HEK293 (cell line): ENCODE measurements around the gene DCAF4.

Experiments used
- CTCF ChIA-PET: fragments of 350-600 bp; formaldehyde crosslinking; extraction: SDS; loops from one replicate; lab custom pipeline; 2021; ENCODE audit warnings: antibody characterized with exemption; lab: Yijun Ruan, JAX
- POLR2A ChIA-PET: fragments of 300-600 bp; formaldehyde crosslinking; extraction: SDS; loops from one replicate; lab custom pipeline; 2020; ENCODE audit warnings: antibody characterized with exemption, inconsistent platforms; lab: Yijun Ruan, JAX
- H3K27ac ChIP-seq: fragments of 200-500 bp; sonication (Bioruptor generic); 2 replicates; pipeline ENCODE4 v1.5.1; 2014; ENCODE audit warnings: low read depth, low read length, control low read depth, inconsistent platforms; ENCODE audit errors: extremely low read depth
- H3K36me3 ChIP-seq, 2 experiments: fragments of 200-500 bp in 1 of 2; sonication (Bioruptor generic) in 1 of 2; 1 replicate in 1 of 2; 2 replicates in 1 of 2; pipeline ENCODE4 v1.5.1; 2014 to 2017; ENCODE audit warnings: inconsistent platforms in 2 of 2, low read length in 2 of 2; ENCODE audit not compliant: control insufficient read depth in 2 of 2, insufficient read depth in 1 of 2
- H3K4me1 ChIP-seq: fragments of 200-500 bp; sonication (Bioruptor generic); 2 replicates; pipeline ENCODE4 v1.5.1; 2014; ENCODE audit warnings: mild to moderate bottlenecking, low read length, inconsistent platforms; ENCODE audit not compliant: control insufficient read depth, insufficient read depth
- H3K4me3 ChIP-seq: 2 replicates; pipeline ENCODE4 v1.5.1; 2011; ENCODE audit warnings: low read depth, mild to moderate bottlenecking, control low read depth, low read length, moderate library complexity
- H3K9me3 ChIP-seq: fragments of 200-500 bp; sonication (Bioruptor generic); 2 replicates; pipeline ENCODE4 v1.5.1; 2014; ENCODE audit warnings: low read depth, low read length, inconsistent platforms; ENCODE audit not compliant: control insufficient read depth, insufficient read depth
- EGR2 ChIP-seq: fragments of 450-650 bp; formaldehyde crosslinking; IDR thresholded peaks from 2 replicates; pipeline ENCODE4 v1.5.1; 2016; ENCODE audit warnings: low read depth, missing biosample characterization, missing genetic modification characterization
- FEZF1 ChIP-seq: fragments of 450-650 bp; formaldehyde crosslinking; IDR thresholded peaks from 2 replicates; pipeline ENCODE4 v1.5.1; 2016; ENCODE audit warnings: missing biosample characterization, missing genetic modification characterization
- HIC1 ChIP-seq: fragments of 450-650 bp; formaldehyde crosslinking; IDR thresholded peaks from 2 replicates; pipeline ENCODE4 v1.5.1; 2016; ENCODE audit warnings: missing biosample characterization, missing genetic modification characterization
- SP7 ChIP-seq: fragments of 450-650 bp; formaldehyde crosslinking; IDR thresholded peaks from 2 replicates; pipeline ENCODE4 v1.5.1; 2016; ENCODE audit warnings: missing biosample characterization, missing genetic modification characterization
- ZBTB17 ChIP-seq: fragments of 450-650 bp; formaldehyde crosslinking; IDR thresholded peaks from 2 replicates; pipeline ENCODE4 v1.5.1; 2016; ENCODE audit warnings: missing biosample characterization, missing genetic modification characterization
- ZBTB20 ChIP-seq: fragments of 450-650 bp; formaldehyde crosslinking; IDR thresholded peaks from 2 replicates; pipeline ENCODE4 v1.5.1; 2016; ENCODE audit warnings: missing biosample characterization, missing genetic modification characterization
- ZBTB49 ChIP-seq: fragments of 450-650 bp; formaldehyde crosslinking; IDR thresholded peaks from 2 replicates; pipeline ENCODE4 v1.5.1; 2016; ENCODE audit warnings: missing biosample characterization, missing genetic modification characterization, low read depth
- ZBTB6 ChIP-seq: fragments of 450-650 bp; formaldehyde crosslinking; IDR thresholded peaks from 2 replicates; pipeline ENCODE4 v1.5.1; 2017; ENCODE audit warnings: missing biosample characterization, missing genetic modification characterization
- ZFHX2 ChIP-seq: fragments of 450-650 bp; formaldehyde crosslinking; conservative IDR thresholded peaks from 2 replicates; pipeline ENCODE4 v1.5.1; 2016; ENCODE audit warnings: missing biosample characterization, missing genetic modification characterization
- ZNF112 ChIP-seq: fragments of 450-650 bp; formaldehyde crosslinking; IDR thresholded peaks from 2 replicates; pipeline ENCODE4 v1.5.0; 2017; ENCODE audit warnings: missing biosample characterization, missing genetic modification characterization
- ZNF133 ChIP-seq: fragments of 450-650 bp; formaldehyde crosslinking; IDR thresholded peaks from 2 replicates; pipeline ENCODE4 v1.5.1; 2016; ENCODE audit warnings: missing biosample characterization, missing genetic modification characterization
- ZNF175 ChIP-seq: fragments of 450-650 bp; formaldehyde crosslinking; IDR thresholded peaks from 2 replicates; pipeline ENCODE4 v1.5.1; 2016; ENCODE audit warnings: missing biosample characterization, missing genetic modification characterization
- ZNF18 ChIP-seq: fragments of 450-650 bp; formaldehyde crosslinking; IDR thresholded peaks from 2 replicates; pipeline ENCODE4 v1.5.1; 2016; ENCODE audit warnings: missing biosample characterization, missing genetic modification characterization
- ZNF24 ChIP-seq: fragments of 450-650 bp; formaldehyde crosslinking; IDR thresholded peaks from 2 replicates; pipeline ENCODE4 v1.5.1; 2016; ENCODE audit warnings: missing biosample characterization, missing genetic modification characterization
- ZNF274 ChIP-seq, 2 experiments: fragments of 200-500 bp in 1 of 2; fragments of 450-650 bp in 1 of 2; sonication (Bioruptor generic) in 1 of 2; formaldehyde crosslinking in 1 of 2; IDR thresholded peaks; 2 replicates each; pipeline versions ENCODE4 v1.5.1 to v1.6.1; 2014 to 2016; ENCODE audit warnings: borderline replicate concordance in 1 of 2, inconsistent platforms in 1 of 2, low read length in 1 of 2, missing biosample characterization in 1 of 2, missing genetic modification characterization in 1 of 2
- ZNF292 ChIP-seq: fragments of 450-650 bp; formaldehyde crosslinking; IDR thresholded peaks from 2 replicates; pipeline ENCODE4 v1.5.1; 2016; ENCODE audit warnings: low read depth, missing biosample characterization, missing genetic modification characterization, borderline replicate concordance
- ZNF37A ChIP-seq: fragments of 450-650 bp; IDR thresholded peaks from 2 replicates; pipeline ENCODE4 v1.5.1; 2018; ENCODE audit warnings: missing biosample characterization, missing genetic modification characterization
- ZNF394 ChIP-seq: fragments of 450-650 bp; formaldehyde crosslinking; IDR thresholded peaks from 2 replicates; pipeline ENCODE4 v1.5.1; 2016; ENCODE audit warnings: missing biosample characterization, missing genetic modification characterization, mild to moderate bottlenecking, moderate library complexity, borderline replicate concordance
- ZNF48 ChIP-seq: fragments of 450-650 bp; formaldehyde crosslinking; IDR thresholded peaks from 2 replicates; pipeline ENCODE4 v1.5.1; 2016; ENCODE audit warnings: missing biosample characterization, missing genetic modification characterization
- ZNF529 ChIP-seq: fragments of 450-650 bp; formaldehyde crosslinking; IDR thresholded peaks from 2 replicates; pipeline ENCODE4 v1.5.1; 2017; ENCODE audit warnings: missing genetic modification characterization, missing biosample characterization; ENCODE audit not compliant: insufficient replicate concordance
- ZNF544 ChIP-seq: fragments of 450-650 bp; formaldehyde crosslinking; IDR thresholded peaks from 2 replicates; pipeline ENCODE4 v1.5.0; 2017; ENCODE audit warnings: missing biosample characterization, missing genetic modification characterization
- ZNF548 ChIP-seq: fragments of 450-650 bp; formaldehyde crosslinking; IDR thresholded peaks from 2 replicates; pipeline ENCODE4 v1.5.1; 2016; ENCODE audit warnings: missing biosample characterization, missing genetic modification characterization
- ZNF549 ChIP-seq: fragments of 450-650 bp; IDR thresholded peaks from 2 replicates; pipeline ENCODE4 v1.5.1; 2018; ENCODE audit warnings: missing biosample characterization, missing genetic modification characterization, mild to moderate bottlenecking, inconsistent platforms, moderate library complexity
- ZNF555 ChIP-seq: fragments of 450-650 bp; formaldehyde crosslinking; conservative IDR thresholded peaks from 2 replicates; pipeline ENCODE4 v1.5.1; 2017; ENCODE audit warnings: missing biosample characterization, mild to moderate bottlenecking, missing genetic modification characterization, inconsistent platforms
- ZNF677 ChIP-seq: fragments of 450-650 bp; IDR thresholded peaks from 2 replicates; pipeline ENCODE4 v1.5.0; 2018; ENCODE audit warnings: missing biosample characterization, mild to moderate bottlenecking, missing genetic modification characterization, moderate library complexity
- ZNF76 ChIP-seq: fragments of 450-650 bp; formaldehyde crosslinking; IDR thresholded peaks from 2 replicates; pipeline ENCODE4; 2016; ENCODE audit warnings: low read depth, missing biosample characterization, missing genetic modification characterization, borderline replicate concordance
- ZSCAN16 ChIP-seq: fragments of 450-650 bp; formaldehyde crosslinking; IDR thresholded peaks from 2 replicates; pipeline ENCODE4 v1.5.1; 2016; ENCODE audit warnings: missing biosample characterization, missing genetic modification characterization

The DCAF4 gene

GRCh38 chr14:72906316-72906715, 19.9 kb upstream of the DCAF4 start (continued):
- no peak for TF ChIP-seq ZSCAN16 (tag by site-specific recombination)
- TF ChIP-seq ZNF175 (tag by site-specific recombination) = no peak
- no peak for TF ChIP-seq ZNF274 (IDR thresholded peaks at IDR 0.05; ENCODE audit: low read length)
- no peak for TF ChIP-seq ZNF274 (tag by site-specific recombination; IDR thresholded peaks at IDR 0.05; ENCODE audit: borderline replicate concordance)

GRCh38 chr14:72906879-72907278, 19.4 kb upstream of the DCAF4 start:
- Histone ChIP-seq H3K9me3 (no peaks in the 10 kb centered on the region), H3K27ac (no peak overlapping the region), H3K4me3 (no peak overlapping the region), H3K36me3 (no peaks in the 10 kb centered on the region), H3K4me1 (peaks cover 4% of the 10 kb centered on the region; the same call in 1 of the 2 replicates)
- ChIA-PET POLR2A (no interaction called here), CTCF (interaction anchor here (1.7 to 7.5 kb wide), 2 partner anchors 10 to 392 kb away, joined by 6 to 158 read pairs; no protein-coding TSS in a partner anchor)
- TF ChIP-seq FEZF1 (tag by site-specific recombination) (peak; percentile 14; the same call in 1 of the 2 replicates), ZBTB6 (tag by site-specific recombination) (no peak), ZNF529 (tag by site-specific recombination) (no peak), EGR2 (tag by site-specific recombination) (no peak), ZSCAN16 (tag by site-specific recombination) (no peak), ZNF394 (no peak), ZBTB17 (tag by site-specific recombination) (peak; percentile 35), ZBTB49 (tag by site-specific recombination) (no peak), ZNF549 (tag by site-specific recombination) (no peak), SP7 (tag by site-specific recombination) (no peak), ZNF37A (tag by site-specific recombination) (no peak), ZNF677 (tag by site-specific recombination) (no peak), ZNF76 (tag by site-specific recombination) (no peak), ZNF133 (tag by site-specific recombination) (no peak), ZNF18 (tag by site-specific recombination) (no peak)

- no peak overlapping the region for H3K27ac ChIP-seq
- CTCF ChIA-PET = interaction anchor here (0.9 to 2.4 kb wide), 4 partner anchors 9 to 391 kb away, joined by 3 to 15 read pairs (median 4); no protein-coding TSS in a partner anchor
- no peak overlapping the region for H3K4me3 ChIP-seq
- TF ChIP-seq ZNF24 = 0 out of 2 replicates have a peak, but pooled peaks have one; percentile 32
- no peak for TF ChIP-seq ZNF112
- no peak for TF ChIP-seq ZNF48 (tag by site-specific recombination)
- TF ChIP-seq ZNF544 (tag by site-specific recombination) = no peak
- TF ChIP-seq ZFHX2 = 0 out of 2 replicates have a peak, but pooled peaks have one; percentile 22
- no peak for TF ChIP-seq ZNF555 (tag by site-specific recombination)
- TF ChIP-seq HIC1 = no peak
- TF ChIP-seq ZBTB20 (tag by site-specific recombination) = no peak
- TF ChIP-seq ZNF548 = no peak
- TF ChIP-seq ZNF292 (tag by site-specific recombination) = no peak
- TF ChIP-seq ZNF37A (tag by site-specific recombination) = no peak
These were observed 18.4 kb upstream of the DCAF4 start for GRCh38 chr14:72907886-72908285.

More at GRCh38 chr14:72907886-72908285, 18.4 kb upstream of the DCAF4 start:
- Histone ChIP-seq H3K36me3 (no peaks in the 10 kb centered on the region), H3K9me3 (no peaks in the 10 kb centered on the region), H3K4me1 (peaks cover 4% of the 10 kb centered on the region; the same call in 1 of the 2 replicates)
- POLR2A ChIA-PET = interaction anchor here (0.7 to 1.0 kb wide), 2 partner anchors 9 to 18 kb away, joined by 3 to 4 read pairs; partner anchors contain the start of gene DCAF4
